KMS-11 (cell line): Measurements from ENCODE around the gene EVI5L.

Experiments
- H2AFZ ChIP-seq: fragments of 200-600 bp; sonication (generic); 2 replicates; pipeline ENCODE4 v1.6.1; 2016; ENCODE audit warnings: antibody characterized with exemption, mixed run types, low read depth
- H3K27ac ChIP-seq: fragments of 200-600 bp; sonication (generic); 2 replicates; pipeline ENCODE4 v1.6.1; 2016; ENCODE audit warnings: mild to moderate bottlenecking, mixed run types
- H3K27me3 ChIP-seq: fragments of 200-600 bp; sonication (generic); 2 replicates; pipeline ENCODE4 v1.6.1; 2017; ENCODE audit warnings: mild to moderate bottlenecking, low read depth, mixed run types, moderate library complexity; ENCODE audit not compliant: insufficient read depth
- H3K36me3 ChIP-seq: fragments of 200-600 bp; sonication (generic); 2 replicates; pipeline ENCODE4 v1.6.1; 2017; ENCODE audit warnings: mild to moderate bottlenecking, mixed run types; ENCODE audit not compliant: insufficient read depth
- H3K4me1 ChIP-seq: fragments of 200-600 bp; sonication (generic); 2 replicates; pipeline ENCODE4 v1.6.1; 2016; ENCODE audit warnings: mild to moderate bottlenecking, low read depth, mixed run types; ENCODE audit not compliant: poor library complexity, severe bottlenecking
- H3K4me2 ChIP-seq: fragments of 200-600 bp; sonication (generic); 2 replicates; pipeline ENCODE4 v1.7.0; 2016; ENCODE audit warnings: mild to moderate bottlenecking, mixed run types
- H3K4me3 ChIP-seq: fragments of 200-600 bp; sonication (generic); IDR thresholded peaks from 2 replicates; pipeline ENCODE4 v1.6.1; 2017; ENCODE audit warnings: low read depth, low read length, mixed read lengths; ENCODE audit not compliant: insufficient read depth
- H3K79me2 ChIP-seq: fragments of 200-600 bp; sonication (generic); 2 replicates; pipeline ENCODE4 v1.6.1; 2016; ENCODE audit warnings: low read depth, mixed run types; ENCODE audit not compliant: insufficient read depth
- H3K9ac ChIP-seq: fragments of 200-600 bp; sonication (generic); 2 replicates; pipeline ENCODE4 v1.6.1; 2016; ENCODE audit warnings: mild to moderate bottlenecking, mixed run types
- H4K20me1 ChIP-seq: fragments of 200-600 bp; sonication (generic); 2 replicates; pipeline ENCODE4 v1.6.1; 2016; ENCODE audit warnings: mild to moderate bottlenecking, mixed run types; ENCODE audit not compliant: insufficient read depth
- CTCF ChIP-seq: fragments of 200-600 bp; sonication (generic); conservative IDR thresholded peaks from 2 replicates; pipeline ENCODE4 v1.6.1; 2017; ENCODE audit warnings: low read depth, mild to moderate bottlenecking, antibody characterized with exemption, low read length, moderate library complexity, mixed read lengths

Gene EVI5L

GRCh38 chr19:7869453-7869909 is 39.5 kb downstream of the EVI5L start:
- H3K27me3 ChIP-seq, result no peaks in the 10 kb centered on the region; the same call in 1 of the 2 replicates
- no peak overlapping the region for H3K4me3 ChIP-seq
- peak overlapping the region; percentile 69; the same call in 1 of the 2 replicates for H3K27ac ChIP-seq
- no peaks in the 10 kb centered on the region for H4K20me1 ChIP-seq
- TF ChIP-seq CTCF, result peak; percentile 26; the same call in 1 of the 2 replicates
- H3K79me2 ChIP-seq, result no peaks in the 10 kb centered on the region
- H2AFZ ChIP-seq, result peak overlapping the region; percentile 85
- peaks cover 36% of the 10 kb centered on the region for H3K4me1 ChIP-seq
- H3K36me3 ChIP-seq, result no peaks in the 10 kb centered on the region
- H3K9ac ChIP-seq, result peak overlapping the region; percentile 56; the same call in 1 of the 2 replicates
- H3K4me2 ChIP-seq, result peak overlapping the region; percentile 90

GRCh38 chr19:7869910-7870511 is 40.0 kb downstream of the EVI5L start:
- peak overlapping the region; percentile 69; the same call in 1 of the 2 replicates for H3K27ac ChIP-seq
- H3K4me3 ChIP-seq, result no peak overlapping the region
- peaks cover 32% of the 10 kb centered on the region for H3K4me1 ChIP-seq
- no peaks in the 10 kb centered on the region for H4K20me1 ChIP-seq
- H3K36me3 ChIP-seq, result no peaks in the 10 kb centered on the region
- peak overlapping the region; percentile 90 for H3K4me2 ChIP-seq
- TF ChIP-seq CTCF, result no peak
- no peaks in the 10 kb centered on the region; the same call in 1 of the 2 replicates for H3K27me3 ChIP-seq
- peak overlapping the region; percentile 85 for H2AFZ ChIP-seq
- no peaks in the 10 kb centered on the region for H3K79me2 ChIP-seq
- H3K9ac ChIP-seq, result peak overlapping the region; percentile 56; the same call in 1 of the 2 replicates

- H3K27me3 ChIP-seq, result no peaks in the 10 kb centered on the region; the same call in 1 of the 2 replicates
- H3K36me3 ChIP-seq, result no peaks in the 10 kb centered on the region
- H3K79me2 ChIP-seq, result no peaks in the 10 kb centered on the region
- H2AFZ ChIP-seq, result peak overlapping the region; percentile 61
- H3K27ac ChIP-seq, result peak overlapping the region; percentile 41; the same call in 1 of the 2 replicates
- H3K4me2 ChIP-seq, result peak overlapping the region; percentile 77; the same call in 1 of the 2 replicates
- TF ChIP-seq CTCF, result no peak
- H3K4me1 ChIP-seq, result peaks cover 25% of the 10 kb centered on the region
- no peak overlapping the region for H3K4me3 ChIP-seq
- no peaks in the 10 kb centered on the region for H4K20me1 ChIP-seq
- H3K9ac ChIP-seq, result no peak overlapping the region
These were observed 40.8 kb downstream of the EVI5L start for GRCh38 chr19:7870571-7871436.

- TF ChIP-seq CTCF, result no peak
- H3K36me3 ChIP-seq, result no peaks in the 10 kb centered on the region
- H3K4me2 ChIP-seq, result peak overlapping the region; percentile 77
- peak overlapping the region; percentile 61 for H2AFZ ChIP-seq
- H3K79me2 ChIP-seq, result no peaks in the 10 kb centered on the region
- H3K27me3 ChIP-seq, result no peaks in the 10 kb centered on the region; the same call in 1 of the 2 replicates
- H3K4me1 ChIP-seq, result peaks cover 25% of the 10 kb centered on the region
- no peak overlapping the region for H3K9ac ChIP-seq
- peak overlapping the region; percentile 41; the same call in 1 of the 2 replicates for H3K27ac ChIP-seq
- H3K4me3 ChIP-seq, result no peak overlapping the region
- no peaks in the 10 kb centered on the region for H4K20me1 ChIP-seq
These were observed 41.7 kb downstream of the EVI5L start for GRCh38 chr19:7871437-7872305.
